ENCODE results near the gene MYORG. TPM values are rescaled to one million over a fixed set of nuclear protein-coding genes. Genes with fewer than 3 reads are reported as not detected.

MYORG gene
- total RNA-seq, 3 donors from 2014 or later = 2.9 to 11.5 (median 6.4) TPM

DNA sequence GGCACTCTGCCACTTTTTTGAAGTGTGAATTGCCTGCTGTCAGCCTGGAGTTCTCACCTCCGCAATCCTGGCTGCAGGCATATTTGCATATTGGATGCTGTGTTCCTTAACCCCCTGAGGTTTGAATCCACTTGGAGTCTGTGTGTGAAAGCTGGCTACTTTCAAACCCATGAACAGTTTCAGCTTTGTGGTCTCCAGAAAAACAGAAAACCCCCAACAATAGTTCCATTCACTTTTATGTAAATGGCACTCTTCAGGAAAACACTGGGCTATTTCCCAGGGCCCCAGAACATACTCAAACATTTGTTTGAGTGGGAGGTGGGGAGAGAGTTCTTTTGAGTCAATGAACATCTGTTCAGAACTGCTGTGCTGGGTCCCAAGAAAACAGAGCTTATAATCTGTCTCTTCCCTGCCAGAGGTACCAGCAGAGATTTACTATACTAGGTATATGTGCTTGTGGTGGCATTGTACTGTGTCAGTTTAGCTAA, 42.3 kb downstream of the MYORG start:
- no peak overlapping the region for H3K4me3 ChIP-seq
- no peak for DNase-seq (ENCODE audit: low spot score in 2 of 2)
- H3K27ac ChIP-seq = peak overlapping the region in 1 of 2 donors; percentile 31
- H3K9me3 ChIP-seq = no peaks in the 10 kb centered on the region
- no peaks in the 10 kb centered on the region for H3K27me3 ChIP-seq
- intact Hi-C loops (cut with DNase I; ENCODE audit: low total_unique reads) = no loop called here
- peaks cover 0 to 6% of the 10 kb centered on the region in 2 donors for H3K4me1 ChIP-seq
- no peak for TF ChIP-seq POLR2AphosphoS5 (IDR thresholded peaks at IDR 0.05)
- no peak for TF ChIP-seq POLR2A (IDR thresholded peaks at IDR 0.05)
- TF ChIP-seq, protein P1, sequence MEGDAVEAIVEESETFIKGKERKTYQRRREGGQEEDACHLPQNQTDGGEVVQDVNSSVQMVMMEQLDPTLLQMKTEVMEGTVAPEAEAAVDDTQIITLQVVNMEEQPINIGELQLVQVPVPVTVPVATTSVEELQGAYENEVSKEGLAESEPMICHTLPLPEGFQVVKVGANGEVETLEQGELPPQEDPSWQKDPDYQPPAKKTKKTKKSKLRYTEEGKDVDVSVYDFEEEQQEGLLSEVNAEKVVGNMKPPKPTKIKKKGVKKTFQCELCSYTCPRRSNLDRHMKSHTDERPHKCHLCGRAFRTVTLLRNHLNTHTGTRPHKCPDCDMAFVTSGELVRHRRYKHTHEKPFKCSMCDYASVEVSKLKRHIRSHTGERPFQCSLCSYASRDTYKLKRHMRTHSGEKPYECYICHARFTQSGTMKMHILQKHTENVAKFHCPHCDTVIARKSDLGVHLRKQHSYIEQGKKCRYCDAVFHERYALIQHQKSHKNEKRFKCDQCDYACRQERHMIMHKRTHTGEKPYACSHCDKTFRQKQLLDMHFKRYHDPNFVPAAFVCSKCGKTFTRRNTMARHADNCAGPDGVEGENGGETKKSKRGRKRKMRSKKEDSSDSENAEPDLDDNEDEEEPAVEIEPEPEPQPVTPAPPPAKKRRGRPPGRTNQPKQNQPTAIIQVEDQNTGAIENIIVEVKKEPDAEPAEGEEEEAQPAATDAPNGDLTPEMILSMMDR (IDR thresholded peaks at IDR 0.05) = no peak
- H3K36me3 ChIP-seq = no peaks in the 10 kb centered on the region

DNA sequence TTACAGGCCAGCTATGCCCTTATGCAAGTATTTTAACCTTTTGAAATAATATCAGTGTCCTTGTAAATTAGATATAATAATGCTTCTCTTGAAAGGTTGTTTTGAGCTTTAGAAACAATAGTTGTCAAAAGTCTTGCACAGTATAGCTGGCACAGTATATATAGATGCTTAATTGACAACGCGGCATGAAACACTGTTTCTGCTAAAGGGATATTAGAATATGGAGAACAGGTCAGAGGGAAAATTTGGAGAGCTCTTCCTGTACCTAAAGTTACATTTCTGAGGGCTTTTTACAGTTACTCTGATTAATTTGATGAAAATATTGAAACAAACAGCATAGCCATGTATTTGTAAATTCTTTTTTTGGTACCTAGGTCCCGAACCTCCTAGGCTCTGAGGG, 42.9 kb downstream of the MYORG start:
- no peak overlapping the region for H3K27ac ChIP-seq
- DNase-seq (ENCODE audit: low spot score in 2 of 2) = no peak
- intact Hi-C loops (cut with DNase I; ENCODE audit: low total_unique reads) = loop anchor here (2.0 kb wide), 1 partner anchor 43 kb away; no protein-coding TSS in a partner anchor

DNA sequence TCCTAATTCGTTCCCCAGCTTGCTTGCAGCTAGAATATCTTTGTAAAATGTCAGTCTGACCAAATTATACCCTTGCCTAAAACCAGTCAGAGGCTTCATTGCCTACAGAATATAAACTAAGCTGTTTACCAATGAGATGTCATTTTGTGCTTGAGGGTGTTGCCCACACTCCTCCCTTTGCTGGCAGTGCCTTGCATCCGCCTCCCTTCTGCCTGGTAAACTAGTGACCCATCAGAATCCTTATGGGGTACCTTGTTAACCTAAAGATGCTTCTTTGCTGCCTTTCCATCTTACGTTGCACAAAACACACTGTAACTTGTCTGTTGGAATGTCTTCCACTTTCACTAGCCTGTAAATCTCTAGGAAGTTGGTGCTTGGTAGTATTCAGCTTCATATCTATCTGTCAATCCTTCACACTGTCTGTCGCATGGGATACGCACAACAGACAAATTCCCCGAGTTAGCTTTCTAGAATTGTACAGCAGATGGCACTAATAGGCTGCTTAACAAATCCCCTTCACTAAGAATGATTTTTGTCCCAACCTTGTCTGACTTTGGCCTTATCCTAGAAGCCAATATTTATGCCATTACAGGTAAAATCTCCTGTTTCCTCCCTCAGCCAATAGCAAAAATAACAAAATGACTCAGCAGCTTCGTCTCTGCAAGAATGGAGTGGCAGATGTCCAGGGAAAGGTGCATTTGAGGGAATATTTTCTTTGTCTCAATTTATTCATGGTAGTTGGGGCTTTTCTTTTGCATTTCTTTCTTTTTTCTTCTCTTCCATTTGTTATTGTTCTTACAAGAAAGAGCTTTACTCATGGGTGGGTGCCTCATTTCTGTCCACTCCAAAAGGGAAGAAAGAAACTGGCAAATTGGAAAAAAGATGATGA, 44.4 kb downstream of the MYORG start:
- no peak for DNase-seq (ENCODE audit: low spot score in 2 of 2)
- no peaks in the 10 kb centered on the region for H3K27me3 ChIP-seq
- H3K36me3 ChIP-seq = no peaks in the 10 kb centered on the region
- intact Hi-C loops (cut with DNase I; ENCODE audit: low total_unique reads) = loop anchor here (2.0 kb wide), 1 partner anchor 42 kb away; no protein-coding TSS in a partner anchor
- H3K9me3 ChIP-seq = no peaks in the 10 kb centered on the region
- peak overlapping the region in 1 of 2 donors; percentile 21 for H3K27ac ChIP-seq
- H3K4me3 ChIP-seq = no peak overlapping the region
- peaks cover 0 to 15% of the 10 kb centered on the region in 2 donors for H3K4me1 ChIP-seq
- TF ChIP-seq, protein P1 (IDR thresholded peaks at IDR 0.05) = peak; percentile 26 to 55 (median 53)
- no peak for TF ChIP-seq POLR2A (IDR thresholded peaks at IDR 0.05)

More for the DNA sequence above, 42.9 kb downstream of the MYORG start:
- H3K36me3 ChIP-seq = no peaks in the 10 kb centered on the region
- H3K4me3 ChIP-seq = no peak overlapping the region
- H3K27me3 ChIP-seq = no peaks in the 10 kb centered on the region
- H3K4me1 ChIP-seq = peaks cover 0 to 6% of the 10 kb centered on the region in 2 donors
- H3K9me3 ChIP-seq = no peaks in the 10 kb centered on the region
- TF ChIP-seq POLR2A (IDR thresholded peaks at IDR 0.05) (no peak), POLR2AphosphoS5 (IDR thresholded peaks at IDR 0.05) (no peak)
- TF ChIP-seq, protein P1 (IDR thresholded peaks at IDR 0.05) = no peak

GRCh38 chr9:34331196-34331595, 45.5 kb downstream of the MYORG start:
- intact Hi-C loops (cut with DNase I; ENCODE audit: low total_unique reads) = no loop called here
- no peaks in the 10 kb centered on the region for H3K27me3 ChIP-seq
- H3K4me3 ChIP-seq = no peak overlapping the region
- no peak overlapping the region for H3K27ac ChIP-seq
- no peak for TF ChIP-seq POLR2AphosphoS5 (IDR thresholded peaks at IDR 0.05)
- TF ChIP-seq, protein P1 (IDR thresholded peaks at IDR 0.05) = no peak
- no peak for TF ChIP-seq POLR2A (IDR thresholded peaks at IDR 0.05)
- no peak for DNase-seq (ENCODE audit: low spot score in 2 of 2)
- H3K4me1 ChIP-seq = peaks cover 0 to 15% of the 10 kb centered on the region in 2 donors
- H3K36me3 ChIP-seq = no peaks in the 10 kb centered on the region
- no peaks in the 10 kb centered on the region for H3K9me3 ChIP-seq

Data from breast epithelium (tissue), 4 donors.